K562 (cell line): Measurements from ENCODE around the gene AMOTL1. TPM values are rescaled to one million over a fixed set of nuclear protein-coding genes. Genes with fewer than 3 reads are reported as not detected.

Experiments used
- ATAC-seq: fragments of 200-7000 bp; cut with Tn5 transposase; 3 replicates; pipeline ENCODE4 v1.9.1; 2020; ENCODE audit warnings: moderate library complexity
- BruUV-seq: library from RNA; stranded (reverse); fragments of 400-500 nt; replicated peaks from 2 replicates; lab custom pipeline; 2021; lab: Mats Ljungman, UMichigan
- CTCF ChIA-PET: fragments of 300-600 bp; formaldehyde crosslinking; extraction: SDS; loops from one replicate; lab custom pipeline; 2021; ENCODE audit warnings: low intra/inter-chr PET ratio; lab: Yijun Ruan, JAX
- POLR2A ChIA-PET: fragments of 300-600, 350-650 bp; sonication (Branson Sonifier 250); formaldehyde crosslinking; extraction: SDS; loops from one replicate; lab custom pipeline; 2021; ENCODE audit warnings: antibody characterized with exemption, inconsistent platforms; lab: Yijun Ruan, JAX
- DNase-seq, 4 experiments: peaks; one replicate each; pipeline versions ENCODE4 v3.0.0 to v3.0.0-alpha.2; 2011 to 2018; ENCODE audit warnings: low spot score in 3 of 4, mixed read lengths in 3 of 4; ENCODE audit errors: extremely low read depth in 1 of 4
- FAIRE-seq: peaks from 2 replicates; lab custom pipeline; 2011; peaks lifted over from hg19 to GRCh38; lab: Jason Lieb, UNC
- H2AFZ ChIP-seq: 2 replicates; pipeline ENCODE4 v1.6.0; 2011; ENCODE audit warnings: low read depth, low read length, control low read depth, inconsistent platforms
- H3K27ac ChIP-seq: fragments of 200-600 bp; 3 replicates; pipeline ENCODE4 v1.8.0; 2011; ENCODE audit warnings: low read depth, mild to moderate bottlenecking, control low read depth, inconsistent platforms, low read length, moderate library complexity, mixed read lengths; ENCODE audit errors: extremely low read depth
- H3K27me3 ChIP-seq, 2 experiments: fragments of 300-600 bp in 1 of 2; 2 replicates in 1 of 2; 3 replicates in 1 of 2; pipeline versions ENCODE4 v1.6.0 to v1.8.0; 2011; ENCODE audit warnings: inconsistent platforms in 2 of 2, low read length in 2 of 2, mild to moderate bottlenecking in 1 of 2, mixed read lengths in 1 of 2, moderate library complexity in 1 of 2; ENCODE audit not compliant: control insufficient read depth in 2 of 2, insufficient read depth in 2 of 2
- H3K36me3 ChIP-seq: fragments of 300-600 bp; 3 replicates; pipeline ENCODE4 v1.8.0; 2011; ENCODE audit warnings: mild to moderate bottlenecking, low read length, inconsistent platforms; ENCODE audit not compliant: control insufficient read depth, insufficient read depth
- H3K4me1 ChIP-seq, 2 experiments: fragments of 200-600 bp in 1 of 2; replicated peaks in 1 of 2; 2 replicates in 1 of 2; 3 replicates in 1 of 2; pipeline versions ENCODE4 v1.5.1 to v1.8.0; 2011; ENCODE audit warnings: inconsistent platforms in 2 of 2, low read length in 2 of 2, mild to moderate bottlenecking in 1 of 2, mixed read lengths in 1 of 2, moderate library complexity in 1 of 2; ENCODE audit not compliant: control insufficient read depth in 2 of 2, insufficient read depth in 2 of 2
- H3K4me2 ChIP-seq: 2 replicates; pipeline ENCODE4 v1.6.1; 2011; ENCODE audit warnings: low read length, control low read depth, inconsistent platforms, mixed read lengths; ENCODE audit not compliant: insufficient read depth
- H3K4me3 ChIP-seq: fragments of 200-600 bp; sonication (generic), shearing (Covaris generic); 2 replicates; pipeline ENCODE4 v1.5.1; 2016; ENCODE audit warnings: control low read depth, inconsistent platforms
- H3K79me2 ChIP-seq: fragments of 200-600 bp; 3 replicates; pipeline ENCODE4 v1.8.0; 2011; ENCODE audit warnings: low read length, inconsistent platforms; ENCODE audit not compliant: control insufficient read depth, insufficient read depth
- H3K9ac ChIP-seq, 2 experiments: 2 replicates each; pipeline versions ENCODE4 v1.6.0 to v1.6.1; 2011; ENCODE audit warnings: low read depth in 2 of 2, low read length in 2 of 2, control low read depth in 1 of 2, inconsistent platforms in 1 of 2, mild to moderate bottlenecking in 1 of 2, mixed read lengths in 1 of 2; ENCODE audit not compliant: insufficient read depth in 1 of 2
- H3K9me1 ChIP-seq: one replicate; pipeline ENCODE4 v1.6.0; 2011; ENCODE audit warnings: inconsistent platforms, mild to moderate bottlenecking, low read length, moderate library complexity; ENCODE audit not compliant: control insufficient read depth, insufficient read depth
- H3K9me3 ChIP-seq: replicated peaks from 2 replicates; pipeline ENCODE4 v1.5.1; 2011; ENCODE audit warnings: low read depth, low read length, inconsistent platforms; ENCODE audit not compliant: control insufficient read depth, insufficient read depth
- H4K20me1 ChIP-seq: replicated peaks from 2 replicates; pipeline ENCODE4 v1.6.1; 2011; ENCODE audit warnings: low read length, inconsistent platforms, mixed read lengths; ENCODE audit not compliant: control insufficient read depth, insufficient read depth
- BCL6 ChIP-seq: fragments of 250-450 bp; sonication (Bioruptor Pico); IDR thresholded peaks from 2 replicates; pipeline ENCODE4 v1.4.0; 2020
- BHLHE40 ChIP-seq: IDR thresholded peaks from 2 replicates; pipeline ENCODE4 v1.6.1; 2011; ENCODE audit warnings: low read length, improper control_type of control experiment
- BRD9 ChIP-seq: fragments of 450-650 bp; IDR thresholded peaks from 2 replicates; pipeline ENCODE4 v1.6.1; 2018; ENCODE audit warnings: low read depth; ENCODE audit not compliant: partially characterized antibody
- FOXM1 ChIP-seq, 2 experiments: fragments of 450-650 bp in 1 of 2; sonication (generic) in 1 of 2; formaldehyde crosslinking in 1 of 2; IDR thresholded peaks; 2 replicates each; pipeline versions ENCODE4 v1.6.1 to v1.9.0; 2017 to 2022; ENCODE audit warnings: low read depth in 2 of 2, mild to moderate bottlenecking in 2 of 2, missing genetic modification reagents in 1 of 2, moderate library complexity in 1 of 2
- HDGF ChIP-seq: fragments of 450-650 bp; IDR thresholded peaks from 2 replicates; pipeline ENCODE4 v1.6.1; 2016
- HNRNPH1 ChIP-seq: fragments of 200-400 bp; formaldehyde crosslinking; optimal IDR thresholded peaks from 2 replicates; pipeline ENCODE3; 2017; ENCODE audit warnings: low read depth, mild to moderate bottlenecking, low read length, moderate library complexity
- MBD2 ChIP-seq: sonication (generic); IDR thresholded peaks from 2 replicates; pipeline ENCODE4 v1.6.1; 2016; ENCODE audit warnings: low read depth, borderline replicate concordance
- NBN ChIP-seq: fragments of 450-650 bp; IDR thresholded peaks from 2 replicates; pipeline ENCODE4 v1.6.1; 2016; ENCODE audit warnings: low read depth, mild to moderate bottlenecking
- PRPF4 ChIP-seq: fragments of 200-400 bp; formaldehyde crosslinking; IDR thresholded peaks from one replicate; pipeline ENCODE4 v1.6.1; 2017; ENCODE audit warnings: low read length, low read depth, mild to moderate bottlenecking; ENCODE audit not compliant: insufficient read depth, poor library complexity, severe bottlenecking
- RCOR1 ChIP-seq, 2 experiments: IDR thresholded peaks; 2 replicates each; pipeline ENCODE4 v1.6.1; 2012; ENCODE audit warnings: low read depth in 2 of 2, low read length in 2 of 2, borderline replicate concordance in 1 of 2, improper control_type of control experiment in 1 of 2
- RERE ChIP-seq: sonication (generic); formaldehyde crosslinking; IDR thresholded peaks from 2 replicates; pipeline ENCODE4 v1.8.0; 2023; ENCODE audit warnings: missing genetic modification reagents, mild to moderate bottlenecking, borderline replicate concordance
- ZNF224 ChIP-seq: sonication (generic); formaldehyde crosslinking; IDR thresholded peaks from 2 replicates; pipeline ENCODE4 v1.8.0; 2022; ENCODE audit warnings: mild to moderate bottlenecking, missing genetic modification reagents
- ZNF551 ChIP-seq: fragments of 250-450 bp; sonication (Bioruptor Pico); IDR thresholded peaks from 2 replicates; pipeline ENCODE4 v1.5.0; 2021; ENCODE audit warnings: mild to moderate bottlenecking, moderate library complexity
- in situ Hi-C: fragments of 300-500 bp; cut with MboI; formaldehyde crosslinking; loops from 4 replicates; pipeline ENCODE4 v1.15.0; 2018; ENCODE audit warnings: inconsistent platforms, mixed read lengths
- intact Hi-C: fragments of 100-400 bp; cut with micrococcal nuclease; formaldehyde crosslinking; loops from 2 replicates; pipeline ENCODE4 v1.14.2; 2022
- polyA plus RNA-seq, 8 experiments: library from polyadenylated mRNA; depleted of rRNA in 4 of 8; stranded (reverse) in 5 of 8; unstranded in 3 of 8; fragments of >200 nt; fragmentation: Nextera tagmentation in 2 of 8; fragmentation: Illumina TruSeq in 1 of 8; extraction: Ambion mirVana in 2 of 8; extraction: Trizol in 1 of 8; gene quantifications; 2 replicates each; pipeline versions ENCODE4 v1.2.1 to v1.2.3, GENCODE V29; 2011 to 2014; ENCODE audit warnings: inconsistent platforms in 1 of 8, missing spikeins in 1 of 8
- total RNA-seq, 7 experiments: library from RNA; depleted of rRNA in 6 of 7; stranded (reverse); fragments of >200 nt in 6 of 7; fragmentation: Illumina TruSeq in 2 of 7; extraction: Trizol in 2 of 7; gene quantifications; 2 replicates each; pipeline versions ENCODE4 v1.2.1 to v1.2.3, GENCODE V29; 2011 to 2021; ENCODE audit warnings: low replicate concordance in 1 of 7
- TF ChIP-seq, protein P1 (sequence below): fragments of 250-450 bp; sonication (Bioruptor Pico); IDR thresholded peaks from 2 replicates; pipeline ENCODE4 v1.5.0; 2020; ENCODE audit warnings: mild to moderate bottlenecking, borderline replicate concordance

Gene AMOTL1
- total and polyA plus RNA-seq, 9 of the 15 experiments (the other 6 are each of a cell fraction or from before 2014, with no cell fraction given), result 4.0 to 35.4 (median 14.0) TPM

DNA sequence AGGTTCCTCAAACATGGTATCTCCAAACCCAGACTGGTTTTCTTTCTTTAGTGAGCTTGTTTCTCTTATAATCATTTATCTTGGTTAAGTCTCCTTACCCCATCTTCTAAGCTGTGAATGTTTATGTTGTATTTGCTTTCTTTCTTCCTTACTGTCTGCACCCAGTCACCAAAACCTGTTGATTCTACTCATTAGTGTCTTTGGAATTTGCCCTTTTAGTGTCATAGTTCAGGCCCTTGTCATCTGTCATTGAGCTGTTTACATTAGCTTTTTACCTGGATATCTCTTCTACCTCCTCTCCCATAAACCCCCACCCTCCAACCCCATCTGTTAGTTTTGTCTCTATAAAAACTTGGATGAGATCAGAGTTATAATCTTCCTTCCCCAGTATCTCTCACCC is 59.9 kb downstream of the AMOTL1 start:
- Histone ChIP-seq H4K20me1 (no peaks in the 10 kb centered on the region), H3K36me3 (peaks cover 64% of the 10 kb centered on the region; the same call in 2 of the 3 replicates), H3K4me3 (no peak overlapping the region), H3K9ac (no peak overlapping the region), H3K9me3 (no peaks in the 10 kb centered on the region), H3K4me2 (no peak overlapping the region), H3K9me1 (no peaks in the 10 kb centered on the region), H3K4me1 (no peaks in the 10 kb centered on the region; a peak in 2 of 5 replicates), H3K79me2 (no peaks in the 10 kb centered on the region), H3K27ac (no peak overlapping the region), H3K27me3 (no peaks in the 10 kb centered on the region), H2AFZ (no peak overlapping the region)
- ATAC-seq, result no peak
- DNase-seq, result no peak
- no TSS peak for BruUV-seq
- CTCF ChIA-PET, result no interaction called here
- intact Hi-C loops, result no loop called here
- POLR2A ChIA-PET, result interaction anchor here (0.5 kb wide), 1 partner anchor 18 kb away, joined by 3 read pairs; no protein-coding TSS in a partner anchor
- in situ Hi-C loops, result no loop called here
- FAIRE-seq, result peak; percentile 6
- TF ChIP-seq MBD2, result no peak
- TF ChIP-seq RERE (CRISPR knock-in tag), result no peak
- TF ChIP-seq HNRNPH1, result no peak
- TF ChIP-seq BCL6, result no peak
- no peak for TF ChIP-seq ZNF551 (CRISPR knock-in tag)
- no peak for TF ChIP-seq RCOR1 (IDR thresholded peaks at IDR 0.05; ENCODE audit: borderline replicate concordance in 1 of 2, low read depth in 2 of 2, low read length in 2 of 2)
- no peak for TF ChIP-seq NBN
- no peak for TF ChIP-seq FOXM1 (IDR thresholded peaks at IDR 0.05; ENCODE audit: low read depth)
- TF ChIP-seq FOXM1 (CRISPR knock-in tag; IDR thresholded peaks at IDR 0.05; ENCODE audit: low read depth), result no peak
- TF ChIP-seq BHLHE40, result no peak
- no peak for TF ChIP-seq HDGF
- TF ChIP-seq BRD9, result no peak
- TF ChIP-seq PRPF4, result no peak
- TF ChIP-seq, protein P1, sequence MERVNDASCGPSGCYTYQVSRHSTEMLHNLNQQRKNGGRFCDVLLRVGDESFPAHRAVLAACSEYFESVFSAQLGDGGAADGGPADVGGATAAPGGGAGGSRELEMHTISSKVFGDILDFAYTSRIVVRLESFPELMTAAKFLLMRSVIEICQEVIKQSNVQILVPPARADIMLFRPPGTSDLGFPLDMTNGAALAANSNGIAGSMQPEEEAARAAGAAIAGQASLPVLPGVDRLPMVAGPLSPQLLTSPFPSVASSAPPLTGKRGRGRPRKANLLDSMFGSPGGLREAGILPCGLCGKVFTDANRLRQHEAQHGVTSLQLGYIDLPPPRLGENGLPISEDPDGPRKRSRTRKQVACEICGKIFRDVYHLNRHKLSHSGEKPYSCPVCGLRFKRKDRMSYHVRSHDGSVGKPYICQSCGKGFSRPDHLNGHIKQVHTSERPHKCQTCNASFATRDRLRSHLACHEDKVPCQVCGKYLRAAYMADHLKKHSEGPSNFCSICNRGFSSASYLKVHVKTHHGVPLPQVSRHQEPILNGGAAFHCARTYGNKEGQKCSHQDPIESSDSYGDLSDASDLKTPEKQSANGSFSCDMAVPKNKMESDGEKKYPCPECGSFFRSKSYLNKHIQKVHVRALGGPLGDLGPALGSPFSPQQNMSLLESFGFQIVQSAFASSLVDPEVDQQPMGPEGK (CRISPR knock-in tag), result no peak
- TF ChIP-seq ZNF224 (CRISPR knock-in tag), result no peak
